Chondrocyte (in vitro differentiated cells): ENCODE measurements around the gene RET. TPM values are rescaled to one million over a fixed set of nuclear protein-coding genes. Genes with fewer than 3 reads are reported as not detected.

Source experiments
- DNase-seq: peaks from one replicate; pipeline ENCODE4 v3.0.0; 2021; ENCODE audit warnings: mixed read lengths, low spot score
- H3K27ac Mint-ChIP-seq: one replicate; pipeline ENCODE4 v1.8.0; 2021; ENCODE audit warnings: mild to moderate bottlenecking, moderate library complexity, mixed read lengths; ENCODE audit not compliant: unreplicated experiment
- H3K27me3 Mint-ChIP-seq: 2 replicates; pipeline ENCODE4 v1.8.0; 2021; ENCODE audit warnings: low read depth, mixed read lengths
- H3K36me3 Mint-ChIP-seq: 2 replicates; pipeline ENCODE4 v1.8.0; 2021; ENCODE audit warnings: low read depth, mixed read lengths
- H3K4me1 Mint-ChIP-seq: 2 replicates; pipeline ENCODE4 v1.8.0; 2021; ENCODE audit warnings: low read depth, mild to moderate bottlenecking, mixed read lengths
- H3K4me3 Mint-ChIP-seq: one replicate; pipeline ENCODE4 v1.8.0; 2021; ENCODE audit warnings: mild to moderate bottlenecking, moderate library complexity, mixed read lengths; ENCODE audit not compliant: unreplicated experiment
- H3K9me3 Mint-ChIP-seq: 2 replicates; pipeline ENCODE4 v1.8.0; 2021; ENCODE audit warnings: low read depth, mixed read lengths
- CTCF ChIP-seq: fragments of 200-600 bp; sonication (generic); IDR thresholded peaks from 2 replicates; pipeline ENCODE4 v1.5.0; 2021; ENCODE audit warnings: antibody characterized with exemption, mild to moderate bottlenecking, moderate library complexity
- total RNA-seq: library from RNA; stranded (reverse); gene quantifications from 3 replicates; pipeline ENCODE4 v1.2.1, GENCODE V29; 2021

The RET gene
- total RNA-seq, 1 donor from 2014 or later, result 0.12 TPM

GRCh38 chr10:43035800-43036199, 41.1 kb upstream of the RET start:
- DNase-seq, result no peak
- Mint-ChIP-seq H3K27ac (no peak overlapping the region), H3K36me3 (no peaks in the 10 kb centered on the region), H3K9me3 (peaks cover 22% of the 10 kb centered on the region), H3K4me3 (no peak overlapping the region), H3K27me3 (peaks cover 4% of the 10 kb centered on the region), H3K4me1 (no peaks in the 10 kb centered on the region)
- no peak for TF ChIP-seq CTCF

- Mint-ChIP-seq H3K4me1 (no peaks in the 10 kb centered on the region), H3K27me3 (peaks cover 4% of the 10 kb centered on the region), H3K36me3 (no peaks in the 10 kb centered on the region), H3K9me3 (peaks cover 22% of the 10 kb centered on the region), H3K4me3 (no peak overlapping the region), H3K27ac (no peak overlapping the region)
- TF ChIP-seq CTCF, result no peak
- peak; percentile 72 for DNase-seq
Measured at GRCh38 chr10:43036481-43037428, 40.1 kb upstream of the RET start.

- TF ChIP-seq CTCF, result no peak
- H3K9me3 Mint-ChIP-seq, result peaks cover 17% of the 10 kb centered on the region
- H3K4me1 Mint-ChIP-seq, result no peaks in the 10 kb centered on the region
- no peak overlapping the region for H3K27ac Mint-ChIP-seq
- no peak overlapping the region for H3K4me3 Mint-ChIP-seq
- no peaks in the 10 kb centered on the region for H3K36me3 Mint-ChIP-seq
- peaks cover 4% of the 10 kb centered on the region for H3K27me3 Mint-ChIP-seq
- DNase-seq, result peak; percentile 79
Measured at GRCh38 chr10:43037440-43037839, 39.4 kb upstream of the RET start.

- Mint-ChIP-seq H3K27me3 (peaks cover 4% of the 10 kb centered on the region), H3K27ac (no peak overlapping the region), H3K4me3 (no peak overlapping the region), H3K4me1 (no peaks in the 10 kb centered on the region), H3K36me3 (no peaks in the 10 kb centered on the region), H3K9me3 (peaks cover 9% of the 10 kb centered on the region)
- DNase-seq, result no peak
- TF ChIP-seq CTCF, result no peak
Measured at GRCh38 chr10:43037942-43038782, 38.7 kb upstream of the RET start.
